ENCODE results near the gene PMM2.
"Not testable (repeated sequence)": the region's sequence is repeated elsewhere in the genome, so short reads cannot be mapped to it uniquely, and the experiment has no call there.

The PMM2 gene

GRCh38 chr16:8869212-8869987, 71.8 kb downstream of the PMM2 start:
- no peak for DNase-seq

GRCh38 chr16:8869988-8870241, 72.3 kb downstream of the PMM2 start:
- not testable (repeated sequence) for DNase-seq

GRCh38 chr16:8872071-8872470, 74.4 kb downstream of the PMM2 start:
- DNase-seq = no peak

GRCh38 chr16:8872967-8873865, 75.6 kb downstream of the PMM2 start:
- DNase-seq = no peak

- not testable (repeated sequence) for DNase-seq
These were observed 76.2 kb downstream of the PMM2 start for GRCh38 chr16:8873866-8874195.

- no peak for DNase-seq
These were observed 76.7 kb downstream of the PMM2 start for GRCh38 chr16:8874388-8874787.

- DNase-seq = not testable (repeated sequence)
These were observed 77.7 kb downstream of the PMM2 start for GRCh38 chr16:8875317-8875716.

- DNase-seq = no peak
These were observed 80.4 kb downstream of the PMM2 start for GRCh38 chr16:8877894-8878522.

- DNase-seq = peak; percentile 92
These were observed 80.9 kb downstream of the PMM2 start for GRCh38 chr16:8878523-8878911.

GRCh38 chr16:8880839-8881510, 83.3 kb downstream of the PMM2 start:
- no peak for DNase-seq

- DNase-seq = no peak
These were observed 84.5 kb downstream of the PMM2 start, which contains the start of gene LITAFD for GRCh38 chr16:8882041-8882617. Gene LITAFD (plus strand): TSS chr16:8882351. CDS start chr16:8884356, 2,005 bp downstream.

GRCh38 chr16:8882725-8883377, 85.2 kb downstream of the PMM2 start:
- DNase-seq = no peak

- DNase-seq = peak; percentile 77
These were observed 88.3 kb downstream of the PMM2 start for GRCh38 chr16:8885674-8886592.

- no peak for DNase-seq
These were observed 89.2 kb downstream of the PMM2 start for GRCh38 chr16:8886593-8887430.

GRCh38 chr16:8887431-8887765, 89.8 kb downstream of the PMM2 start:
- no peak for DNase-seq

GRCh38 chr16:8887952-8888560, 90.4 kb downstream of the PMM2 start:
- peak; percentile 69 for DNase-seq

GRCh38 chr16:8888951-8889892, 91.6 kb downstream of the PMM2 start:
- DNase-seq = no peak

- DNase-seq = no peak
These were observed 92.4 kb downstream of the PMM2 start for GRCh38 chr16:8889893-8890548.

Data from EL (cell line).